Mesendoderm (in vitro differentiated cells): ENCODE data around the gene CEACAM1.
"Not testable (repeated sequence)": the region's sequence is repeated elsewhere in the genome, so short reads cannot be mapped to it uniquely, and the experiment has no call there.

Source experiments
- DNase-seq: peaks from one replicate; pipeline ENCODE4 v3.0.0; 2013
- H2AK5ac ChIP-seq: 2 replicates; pipeline ENCODE4 v1.6.1; 2013; ENCODE audit warnings: low read length, inconsistent platforms
- H2BK120ac ChIP-seq: 2 replicates; pipeline ENCODE4 v1.6.1; 2013; ENCODE audit warnings: low read depth, mild to moderate bottlenecking, low read length, moderate library complexity, mixed read lengths
- H2BK15ac ChIP-seq: replicated peaks from 2 replicates; pipeline ENCODE4 v1.6.1; 2013; ENCODE audit warnings: low read depth, mild to moderate bottlenecking, moderate library complexity
- H2BK5ac ChIP-seq: 2 replicates; pipeline ENCODE4 v1.6.1; 2013; ENCODE audit warnings: low read length, inconsistent platforms
- H3K18ac ChIP-seq: 2 replicates; pipeline ENCODE4 v1.6.1; 2013; ENCODE audit warnings: mild to moderate bottlenecking, low read length, mixed read lengths
- H3K23ac ChIP-seq: one replicate; pipeline ENCODE4 v1.6.1; 2013; ENCODE audit warnings: low read length
- H3K27ac ChIP-seq: 2 replicates; pipeline ENCODE4 v1.5.1; 2013; ENCODE audit warnings: low read depth, mild to moderate bottlenecking, inconsistent platforms, low read length, moderate library complexity
- H3K27me3 ChIP-seq: 2 replicates; pipeline ENCODE4 v1.6.1; 2013; ENCODE audit warnings: low read length, control low read depth, mild to moderate bottlenecking, inconsistent platforms; ENCODE audit not compliant: insufficient read depth, poor library complexity
- H3K36me3 ChIP-seq: 2 replicates; pipeline ENCODE4 v1.6.1; 2013; ENCODE audit warnings: low read length, inconsistent platforms; ENCODE audit not compliant: control insufficient read depth, insufficient read depth
- H3K4ac ChIP-seq: one replicate; pipeline ENCODE4 v1.6.1; 2013; ENCODE audit warnings: low read depth, mild to moderate bottlenecking, low read length, moderate library complexity
- H3K4me1 ChIP-seq: 2 replicates; pipeline ENCODE4 v1.6.1; 2013; ENCODE audit warnings: low read depth, low read length, inconsistent platforms; ENCODE audit not compliant: control insufficient read depth
- H3K4me2 ChIP-seq: 2 replicates; pipeline ENCODE4 v1.6.1; 2013; ENCODE audit warnings: low read length
- H3K4me3 ChIP-seq: 2 replicates; pipeline ENCODE4 v1.5.1; 2013; ENCODE audit warnings: mild to moderate bottlenecking, low read length
- H3K56ac ChIP-seq: one replicate; pipeline ENCODE4 v1.6.1; 2013; ENCODE audit warnings: low read length
- H3K79me1 ChIP-seq: 2 replicates; pipeline ENCODE4 v1.6.1; 2013; ENCODE audit warnings: low read length, inconsistent platforms
- H3K79me2 ChIP-seq: 2 replicates; pipeline ENCODE4 v1.6.1; 2013; ENCODE audit warnings: mild to moderate bottlenecking, low read length; ENCODE audit not compliant: control insufficient read depth, insufficient read depth
- H3K9ac ChIP-seq: 2 replicates; pipeline ENCODE4 v1.6.1; 2013; ENCODE audit warnings: low read length, inconsistent platforms
- H4K5ac ChIP-seq: one replicate; pipeline ENCODE4 v1.6.1; 2013; ENCODE audit warnings: low read length
- H4K8ac ChIP-seq: one replicate; pipeline ENCODE4 v1.6.1; 2013; ENCODE audit warnings: low read depth, mild to moderate bottlenecking, control low read depth, low read length, moderate library complexity
- WGBS: extraction: QIAGEN DNeasy Blood & Tissue Kit; methylation state at CpG from one replicate; pipeline ENCODE4 v1.1.7; 2013; ENCODE audit warnings: low lambda C conversion rate, missing lambda C conversion rate; ENCODE audit not compliant: insufficient coverage; ENCODE audit errors: extremely low coverage; 5-methylcytosine and 5-hydroxymethylcytosine counted together

Gene CEACAM1

GRCh38 chr19:42538841-42539709, 10.8 kb upstream of the CEACAM1 start:
- no peak overlapping the region for H3K27ac ChIP-seq
- no peaks in the 10 kb centered on the region for H3K79me1 ChIP-seq
- H3K79me2 ChIP-seq, result no peaks in the 10 kb centered on the region
- no peaks in the 10 kb centered on the region for H3K27me3 ChIP-seq
- H3K18ac ChIP-seq, result no peak overlapping the region
- H3K9ac ChIP-seq, result no peak overlapping the region
- no peak overlapping the region for H2AK5ac ChIP-seq
- no peak overlapping the region for H4K8ac ChIP-seq
- H4K5ac ChIP-seq, result no peak overlapping the region
- WGBS, result no CpG with 5 or more reads among the region's 7 CpGs
- no peak overlapping the region for H2BK120ac ChIP-seq
- H2BK15ac ChIP-seq, result no peak overlapping the region
- H3K56ac ChIP-seq, result no peak overlapping the region
- no peaks in the 10 kb centered on the region for H3K36me3 ChIP-seq
- H3K4ac ChIP-seq, result no peak overlapping the region
- no peak overlapping the region for H3K4me2 ChIP-seq
- no peak overlapping the region for H3K4me3 ChIP-seq
- no peak overlapping the region for H2BK5ac ChIP-seq
- peaks cover 4% of the 10 kb centered on the region for H3K4me1 ChIP-seq
- H3K23ac ChIP-seq, result no peak overlapping the region
- DNase-seq, result no peak

GRCh38 chr19:42535276-42535675, 7.0 kb upstream of the CEACAM1 start:
- not testable (repeated sequence) for H2BK120ac ChIP-seq, H3K27me3 ChIP-seq, H4K5ac ChIP-seq, H3K4ac ChIP-seq, DNase-seq, H2AK5ac ChIP-seq, H2BK15ac ChIP-seq, H3K9ac ChIP-seq, H4K8ac ChIP-seq, H3K23ac ChIP-seq, H3K4me1 ChIP-seq, H3K18ac ChIP-seq, H3K56ac ChIP-seq, H3K79me2 ChIP-seq, H3K36me3 ChIP-seq, H3K79me1 ChIP-seq, H3K4me3 ChIP-seq, H2BK5ac ChIP-seq, H3K27ac ChIP-seq, H3K4me2 ChIP-seq
- WGBS, result no CpG with 5 or more reads among the region's 2 CpGs

GRCh38 chr19:42534391-42534790, 6.1 kb upstream of the CEACAM1 start:
- H2BK15ac ChIP-seq, result no peak overlapping the region
- no peaks in the 10 kb centered on the region for H3K27me3 ChIP-seq
- H2BK120ac ChIP-seq, result no peak overlapping the region
- no peak overlapping the region for H2BK5ac ChIP-seq
- no peaks in the 10 kb centered on the region for H3K79me1 ChIP-seq
- no peak overlapping the region for H3K4me3 ChIP-seq
- H3K4ac ChIP-seq, result no peak overlapping the region
- H3K79me2 ChIP-seq, result no peaks in the 10 kb centered on the region
- no peak overlapping the region for H2AK5ac ChIP-seq
- no peak overlapping the region for H4K8ac ChIP-seq
- H3K23ac ChIP-seq, result no peak overlapping the region
- no peak overlapping the region for H3K56ac ChIP-seq
- no peaks in the 10 kb centered on the region for H3K36me3 ChIP-seq
- no peak for DNase-seq
- no peak overlapping the region for H3K27ac ChIP-seq
- no peak overlapping the region for H3K4me2 ChIP-seq
- no peaks in the 10 kb centered on the region for H3K4me1 ChIP-seq
- no peak overlapping the region for H4K5ac ChIP-seq
- H3K18ac ChIP-seq, result no peak overlapping the region
- H3K9ac ChIP-seq, result no peak overlapping the region

DNA sequence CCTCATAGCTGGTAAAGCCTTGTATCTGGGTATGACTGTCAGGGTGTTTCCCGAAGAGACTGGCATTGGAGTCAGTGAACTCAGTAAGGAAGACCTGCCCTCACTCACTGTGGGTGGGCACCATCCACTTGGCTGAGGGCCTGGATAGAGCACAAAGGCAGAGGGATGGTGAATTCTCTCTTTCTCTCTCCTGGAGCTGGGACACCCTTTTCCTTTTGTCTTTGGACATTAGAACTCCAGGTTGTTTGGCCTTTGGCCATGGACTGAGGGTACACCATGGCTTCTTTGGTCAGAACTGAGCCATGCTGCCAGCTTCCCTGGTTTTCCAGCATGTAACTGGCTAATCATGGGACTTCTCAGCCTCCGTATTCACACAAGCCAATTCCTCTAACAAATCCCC, 4.6 kb upstream of the CEACAM1 start:
- Histone ChIP-seq H3K9ac (no peak overlapping the region), H4K8ac (no peak overlapping the region), H3K27ac (no peak overlapping the region), H3K36me3 (no peaks in the 10 kb centered on the region), H3K79me2 (no peaks in the 10 kb centered on the region), H3K4ac (no peak overlapping the region), H3K4me3 (no peak overlapping the region), H3K4me2 (no peak overlapping the region), H2BK15ac (no peak overlapping the region), H4K5ac (no peak overlapping the region), H2AK5ac (no peak overlapping the region), H3K23ac (no peak overlapping the region), H3K4me1 (peaks cover 8% of the 10 kb centered on the region), H2BK5ac (no peak overlapping the region), H3K79me1 (no peaks in the 10 kb centered on the region), H3K27me3 (no peaks in the 10 kb centered on the region), H3K18ac (no peak overlapping the region), H3K56ac (no peak overlapping the region), H2BK120ac (no peak overlapping the region)
- 100% methylated on average over 1 of the region's 2 CpGs for WGBS
- DNase-seq, result no peak

DNA sequence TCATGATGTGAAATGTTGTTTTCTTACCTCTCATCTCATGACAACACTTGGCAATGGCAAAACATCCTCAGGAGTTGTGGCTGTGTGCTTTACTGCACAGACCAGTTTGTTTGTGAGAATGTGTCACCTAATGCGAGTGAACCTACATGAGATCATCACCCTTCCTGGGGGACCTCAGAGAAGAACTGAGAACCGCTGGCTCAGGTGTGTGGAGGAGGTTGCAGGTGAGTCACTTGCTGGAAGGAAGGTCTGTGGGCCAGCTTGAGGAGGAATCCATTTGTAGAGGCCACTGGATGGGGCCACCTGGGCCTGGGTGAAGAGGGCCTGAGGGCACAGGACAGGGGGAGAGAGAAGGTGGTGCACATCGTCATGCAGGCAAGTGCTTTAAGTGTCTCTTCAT, 3.0 kb upstream of the CEACAM1 start:
- Histone ChIP-seq H2BK5ac (no peak overlapping the region), H4K5ac (no peak overlapping the region), H2BK120ac (no peak overlapping the region), H3K4ac (no peak overlapping the region), H3K79me1 (no peaks in the 10 kb centered on the region), H2AK5ac (no peak overlapping the region), H3K27ac (no peak overlapping the region), H3K79me2 (no peaks in the 10 kb centered on the region), H3K9ac (no peak overlapping the region), H3K36me3 (no peaks in the 10 kb centered on the region), H3K4me3 (no peak overlapping the region), H3K4me1 (peaks cover 8% of the 10 kb centered on the region), H3K56ac (no peak overlapping the region), H3K4me2 (no peak overlapping the region), H2BK15ac (no peak overlapping the region), H4K8ac (no peak overlapping the region), H3K23ac (no peak overlapping the region), H3K18ac (no peak overlapping the region), H3K27me3 (no peaks in the 10 kb centered on the region)
- no peak for DNase-seq
- WGBS, result no CpG with 5 or more reads among the region's 3 CpGs

GRCh38 chr19:42529248-42529764, 1.0 kb upstream of the CEACAM1 start:
- peak; percentile 82 for DNase-seq
- Histone ChIP-seq H3K79me2 (no peaks in the 10 kb centered on the region), H3K36me3 (no peaks in the 10 kb centered on the region), H4K8ac (no peak overlapping the region), H3K56ac (peak overlapping the region; percentile 72), H3K4ac (peak overlapping the region; percentile 64), H2BK5ac (no peak overlapping the region), H3K79me1 (no peaks in the 10 kb centered on the region), H3K18ac (no peak overlapping the region), H3K4me1 (peaks cover 8% of the 10 kb centered on the region), H3K27me3 (no peaks in the 10 kb centered on the region), H2BK120ac (no peak overlapping the region), H3K9ac (peak overlapping the region; percentile 20), H3K4me3 (no peak overlapping the region), H4K5ac (no peak overlapping the region), H2AK5ac (peak overlapping the region; percentile 61), H2BK15ac (no peak overlapping the region), H3K23ac (no peak overlapping the region), H3K4me2 (no peak overlapping the region), H3K27ac (no peak overlapping the region)
- WGBS, result no CpG with 5 or more reads among the region's 3 CpGs
